HG03378 (cell line): ENCODE results near the gene MAPKAPK5.
"Not testable (repeated sequence)": the region's sequence is repeated elsewhere in the genome, so short reads cannot be mapped to it uniquely, and the experiment has no call there.

ENCODE experiments used
- ATAC-seq: cut with Tn5 transposase; IDR thresholded peaks from one replicate; pipeline ENCODE4 v1.9.1; 2021; ENCODE audit warnings: mild to moderate bottlenecking, moderate library complexity; ENCODE audit not compliant: unreplicated experiment

The MAPKAPK5 gene, protein sequence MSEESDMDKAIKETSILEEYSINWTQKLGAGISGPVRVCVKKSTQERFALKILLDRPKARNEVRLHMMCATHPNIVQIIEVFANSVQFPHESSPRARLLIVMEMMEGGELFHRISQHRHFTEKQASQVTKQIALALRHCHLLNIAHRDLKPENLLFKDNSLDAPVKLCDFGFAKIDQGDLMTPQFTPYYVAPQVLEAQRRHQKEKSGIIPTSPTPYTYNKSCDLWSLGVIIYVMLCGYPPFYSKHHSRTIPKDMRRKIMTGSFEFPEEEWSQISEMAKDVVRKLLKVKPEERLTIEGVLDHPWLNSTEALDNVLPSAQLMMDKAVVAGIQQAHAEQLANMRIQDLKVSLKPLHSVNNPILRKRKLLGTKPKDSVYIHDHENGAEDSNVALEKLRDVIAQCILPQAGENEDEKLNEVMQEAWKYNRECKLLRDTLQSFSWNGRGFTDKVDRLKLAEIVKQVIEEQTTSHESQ

DNA sequence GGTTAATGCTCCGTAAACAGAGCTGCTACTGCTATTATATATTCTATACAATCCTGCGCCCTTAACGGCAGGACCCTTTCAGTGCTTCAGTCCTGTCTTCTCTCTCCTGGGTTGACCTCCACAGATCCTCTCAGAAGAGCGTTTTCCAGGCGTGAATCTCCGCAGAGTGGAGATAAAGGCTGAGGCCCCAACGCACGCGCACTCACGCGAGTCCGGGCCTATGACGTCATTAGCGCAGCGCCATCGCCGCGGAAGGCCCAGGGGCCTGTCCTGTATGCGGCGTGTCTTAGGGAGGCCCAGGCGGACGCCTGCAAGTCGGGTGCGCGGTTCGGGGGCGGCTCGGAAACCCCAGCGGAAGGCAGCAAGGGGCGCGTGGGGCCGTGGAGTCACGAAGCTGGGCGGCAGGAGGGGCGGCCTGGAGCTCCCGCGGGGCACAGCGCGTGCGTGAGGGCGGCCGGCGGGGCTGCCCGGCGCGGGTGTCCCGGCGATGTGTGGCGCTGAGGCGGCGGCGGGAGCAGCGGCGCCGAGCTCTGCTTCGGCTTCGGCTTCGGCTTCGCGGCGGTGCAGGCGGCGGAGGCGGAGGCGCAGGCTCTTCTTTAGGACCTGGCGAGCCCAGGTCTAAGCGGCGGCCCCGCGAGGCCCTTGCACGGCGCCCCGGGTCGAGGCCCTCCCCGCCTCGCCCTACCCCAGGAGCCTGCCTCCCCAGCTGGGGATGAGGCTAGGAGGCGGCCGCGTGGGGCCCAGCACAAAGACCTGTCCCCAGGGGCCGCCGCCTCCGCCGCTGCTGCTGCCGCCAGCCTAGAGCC lies at the start of gene MAPKAPK5:
MAPKAPK5 (plus strand) TSS at position 479 of the 806 bp plus-strand sequence. CDS start 506 bp downstream, outside the sequence.
- peak; percentile 72 for ATAC-seq

DNA sequence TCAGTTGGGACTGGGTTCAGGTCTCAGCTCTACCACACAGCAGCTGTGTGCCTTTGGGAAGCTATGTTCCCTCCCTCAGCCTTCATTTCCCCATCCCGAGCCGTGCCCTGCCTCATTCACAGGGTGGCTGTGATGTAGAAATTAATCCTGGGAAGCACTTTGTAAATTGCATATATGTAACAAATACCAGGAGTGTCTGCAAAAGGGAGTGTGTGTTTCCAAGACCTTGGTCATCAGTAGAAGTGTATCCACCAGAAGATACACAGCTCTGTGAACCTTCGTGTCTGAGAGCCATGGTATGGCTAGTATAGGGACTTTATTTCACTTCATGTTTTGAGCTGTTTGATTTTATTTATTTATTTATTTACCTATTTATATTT lies 49.2 kb upstream of the MAPKAPK5 start:
- no peak for ATAC-seq

DNA sequence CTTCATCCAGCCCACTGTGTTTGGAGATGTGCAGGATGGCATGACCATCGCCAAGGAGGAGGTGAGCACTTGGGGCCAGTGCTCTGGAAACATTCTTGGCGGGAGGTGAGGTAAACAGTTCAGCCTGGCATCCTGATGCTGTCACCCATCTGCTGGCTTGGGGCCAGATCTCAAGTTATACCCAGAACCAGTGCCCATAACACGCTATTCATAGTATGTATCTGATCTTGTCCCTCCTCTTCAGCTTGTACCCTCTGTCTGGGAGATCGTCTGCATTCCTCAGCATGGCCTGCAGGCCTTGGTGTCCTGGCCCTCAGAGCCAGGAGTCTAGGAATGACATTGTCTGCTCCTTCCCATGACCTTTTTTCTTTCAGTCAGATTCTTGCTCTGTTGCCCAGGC lies 43.8 kb upstream of the MAPKAPK5 start:
- ATAC-seq = no peak

DNA sequence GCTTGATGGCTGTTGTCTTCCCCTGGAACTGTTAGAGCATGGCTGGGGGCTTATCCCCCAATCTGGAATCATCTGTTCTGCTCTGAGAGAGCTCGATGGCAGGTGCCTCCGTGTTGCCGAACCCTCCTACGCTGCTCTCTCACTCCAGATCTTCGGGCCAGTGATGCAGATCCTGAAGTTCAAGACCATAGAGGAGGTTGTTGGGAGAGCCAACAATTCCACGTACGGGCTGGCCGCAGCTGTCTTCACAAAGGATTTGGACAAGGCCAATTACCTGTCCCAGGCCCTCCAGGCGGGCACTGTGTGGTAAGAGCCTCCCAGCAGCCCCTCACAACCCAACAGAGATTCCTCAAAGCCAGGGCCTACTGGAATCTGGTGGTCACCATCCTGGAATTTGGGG lies 42.3 kb upstream of the MAPKAPK5 start:
- ATAC-seq = no peak

DNA sequence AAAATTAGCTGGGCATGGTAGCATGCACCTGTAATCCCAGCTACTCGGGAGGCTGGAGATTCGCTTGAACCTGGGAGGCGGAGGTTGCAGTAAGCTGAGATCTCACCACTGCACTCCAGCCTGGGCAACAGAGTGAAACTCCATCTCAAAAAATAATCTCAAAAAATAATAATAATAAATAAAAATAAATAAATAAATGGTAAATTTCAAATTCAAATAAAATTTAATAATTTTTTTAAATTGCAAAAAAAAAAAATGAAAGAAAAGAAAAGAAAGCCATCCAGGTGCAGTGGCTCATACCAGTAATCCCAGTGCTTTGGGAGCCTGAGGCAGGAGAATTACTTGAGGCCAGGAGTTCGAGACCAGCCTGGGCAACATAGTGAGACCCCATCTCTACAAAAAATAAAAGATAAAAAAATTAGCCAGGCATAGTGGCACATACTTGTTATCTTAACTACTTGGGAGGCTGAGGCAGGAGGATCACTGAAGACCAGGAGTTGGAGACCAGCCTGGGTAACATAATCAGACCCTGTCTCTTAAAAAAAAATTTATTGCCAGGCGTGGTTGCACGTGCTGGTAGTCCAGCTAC lies 38.9 kb upstream of the MAPKAPK5 start:
- no peak for ATAC-seq

DNA sequence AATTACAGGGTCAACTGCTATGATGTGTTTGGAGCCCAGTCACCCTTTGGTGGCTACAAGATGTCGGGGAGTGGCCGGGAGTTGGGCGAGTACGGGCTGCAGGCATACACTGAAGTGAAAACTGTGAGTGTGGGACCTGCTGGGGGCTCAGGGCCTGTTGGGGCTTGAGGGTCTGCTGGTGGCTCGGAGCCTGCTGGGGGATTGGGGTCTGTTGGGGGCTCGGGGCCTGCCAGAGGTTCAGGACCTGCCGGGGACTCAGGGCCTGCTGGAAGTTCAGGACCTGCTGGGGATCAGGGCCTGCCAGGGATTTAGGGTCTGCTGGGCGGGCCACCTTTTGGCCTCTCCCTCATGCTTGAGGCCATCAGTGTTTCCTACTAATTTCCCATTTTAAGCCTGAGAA lies 38.2 kb upstream of the MAPKAPK5 start:
- ATAC-seq = no peak

DNA sequence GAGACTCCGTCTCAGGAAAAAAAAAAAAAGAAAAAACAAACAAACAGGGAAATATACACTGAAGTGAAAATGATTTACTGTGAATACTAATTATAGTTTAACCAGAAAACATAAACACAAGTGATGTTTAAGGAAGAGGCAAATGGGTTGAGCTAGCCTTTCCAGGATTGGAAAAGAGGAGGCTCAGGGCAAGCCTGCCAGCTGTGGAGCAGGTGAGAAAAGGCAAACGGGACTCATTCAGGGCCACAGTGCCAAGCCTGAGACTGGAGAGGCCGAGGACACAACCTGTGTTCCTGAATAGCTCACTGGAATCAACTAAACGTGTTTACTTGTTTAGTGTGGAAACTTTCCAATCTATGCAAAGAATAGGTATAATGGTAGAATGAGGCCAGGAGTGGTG lies 35.7 kb upstream of the MAPKAPK5 start:
- no peak for ATAC-seq

DNA sequence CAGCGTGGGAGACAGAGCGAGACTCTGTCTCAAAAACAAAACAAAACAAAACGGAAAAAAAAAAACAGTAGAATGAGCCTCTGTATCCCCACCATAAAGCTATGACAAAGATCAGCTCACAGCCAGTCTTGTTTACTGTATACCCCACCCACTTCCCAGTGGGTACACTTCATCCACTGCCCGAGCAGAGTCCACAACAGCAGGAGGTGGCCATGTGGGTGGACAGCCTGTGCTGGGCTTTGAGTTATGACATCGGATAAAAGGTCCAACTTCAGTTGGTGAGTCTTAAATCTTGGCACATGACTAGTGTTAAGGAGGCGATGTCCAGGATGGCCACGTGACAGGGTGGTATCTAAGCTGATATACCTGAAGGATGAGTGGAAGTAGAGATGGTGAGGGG lies 34.8 kb upstream of the MAPKAPK5 start:
- ATAC-seq = no peak

DNA sequence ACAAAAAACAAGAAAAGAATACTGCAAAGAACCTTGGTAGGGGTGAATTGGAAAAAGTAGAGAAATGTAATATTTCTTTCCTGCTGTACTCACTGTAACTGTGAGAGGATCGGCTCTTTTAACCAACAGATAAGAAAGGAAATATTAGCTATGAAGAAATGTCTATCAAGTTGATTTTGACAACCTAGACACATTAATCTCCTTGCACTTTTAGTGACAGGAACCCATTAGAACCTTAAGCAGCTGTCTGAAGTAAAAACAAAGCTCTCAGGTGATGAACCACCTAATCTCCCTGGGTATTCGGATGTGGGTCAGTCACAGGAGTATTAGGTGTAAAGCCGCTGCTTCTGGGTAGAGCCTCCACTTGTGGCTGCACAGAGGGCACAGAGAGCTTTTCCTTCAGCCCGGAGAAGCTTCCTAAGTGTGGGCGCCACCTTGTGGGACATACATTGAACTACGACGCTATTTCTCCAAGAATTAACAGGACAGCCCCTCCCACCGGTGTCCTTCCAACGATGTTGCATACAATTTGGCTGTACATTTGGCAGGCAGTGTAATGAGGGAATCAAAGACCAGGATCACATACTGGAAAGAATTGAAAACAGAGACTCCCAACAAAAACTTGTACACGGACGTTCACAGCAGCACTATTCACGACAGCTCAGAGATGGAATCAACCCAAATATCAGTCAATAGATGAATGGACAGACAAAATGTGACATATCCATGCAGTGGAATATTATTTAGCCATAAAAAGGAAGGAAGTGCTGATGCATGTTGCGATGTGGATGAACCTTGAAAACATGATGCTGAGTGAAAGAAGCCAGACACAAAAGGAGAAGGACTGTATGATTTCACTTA lies 28.9 kb upstream of the MAPKAPK5 start:
- peak; percentile 51 for ATAC-seq

DNA sequence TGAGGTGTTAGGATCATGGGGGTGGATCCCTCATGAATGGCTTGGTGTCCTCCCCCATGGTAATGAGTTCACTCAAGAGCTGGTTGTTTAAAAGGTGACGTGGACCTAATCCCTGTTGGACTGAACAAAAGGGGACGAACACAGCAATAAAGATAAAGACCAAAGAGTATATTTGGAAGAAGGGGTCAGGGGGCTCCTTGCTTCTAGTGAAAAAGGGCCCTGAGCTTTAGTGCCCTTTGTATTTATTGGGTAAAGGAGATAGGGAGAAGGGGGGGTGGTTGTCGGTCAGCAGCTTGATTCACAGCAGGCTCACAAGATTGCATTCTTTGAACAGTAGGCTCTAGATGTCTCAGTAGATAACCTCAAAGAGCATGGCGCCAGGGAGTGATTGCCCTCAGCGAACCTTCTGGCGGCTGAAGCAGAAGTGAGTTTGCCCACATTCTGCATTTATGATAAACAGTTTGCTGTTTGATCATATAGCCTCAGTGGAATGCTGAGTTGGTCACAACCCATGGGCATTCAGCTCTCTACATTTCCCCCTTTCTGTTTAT lies 25.9 kb upstream of the MAPKAPK5 start:
- no peak for ATAC-seq

DNA sequence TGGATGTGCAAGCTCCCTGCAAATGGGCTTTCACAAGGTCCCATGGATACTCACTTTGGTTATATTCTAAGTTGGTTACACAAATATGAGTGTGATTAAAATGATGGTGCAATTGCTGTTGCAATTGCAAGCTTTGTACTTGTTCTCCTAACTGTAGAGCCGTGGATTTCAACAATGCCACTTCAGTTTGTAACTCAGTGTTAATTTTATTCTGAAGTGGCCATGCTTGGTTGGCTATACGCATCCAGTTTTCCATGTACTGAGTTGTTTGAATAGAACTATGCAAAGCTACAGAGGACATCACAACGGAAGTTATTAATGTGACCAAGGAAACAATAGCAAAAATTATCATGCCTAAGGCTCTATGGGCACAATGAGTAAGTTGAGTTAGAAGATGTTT lies 25.1 kb upstream of the MAPKAPK5 start:
- not testable (repeated sequence) for ATAC-seq

DNA sequence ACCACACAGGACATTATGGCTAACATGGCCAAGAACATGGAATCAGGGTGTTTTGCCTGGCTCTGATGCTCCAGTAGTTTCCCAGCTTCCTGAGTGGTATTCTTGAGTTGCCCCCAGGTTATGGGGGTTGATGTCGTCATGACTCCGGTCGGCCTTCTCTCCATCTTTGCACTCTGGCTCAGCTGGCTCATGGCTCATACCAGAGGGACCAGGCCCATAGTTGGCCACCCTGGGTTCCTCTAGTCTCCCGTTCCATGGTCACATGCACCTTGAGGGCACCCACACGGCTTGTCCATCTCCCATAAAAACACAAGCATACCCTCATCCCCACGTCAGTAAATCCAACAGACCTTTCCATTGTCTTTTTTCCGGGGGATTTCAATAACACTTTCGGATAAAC lies 23.7 kb upstream of the MAPKAPK5 start:
- no peak for ATAC-seq

DNA sequence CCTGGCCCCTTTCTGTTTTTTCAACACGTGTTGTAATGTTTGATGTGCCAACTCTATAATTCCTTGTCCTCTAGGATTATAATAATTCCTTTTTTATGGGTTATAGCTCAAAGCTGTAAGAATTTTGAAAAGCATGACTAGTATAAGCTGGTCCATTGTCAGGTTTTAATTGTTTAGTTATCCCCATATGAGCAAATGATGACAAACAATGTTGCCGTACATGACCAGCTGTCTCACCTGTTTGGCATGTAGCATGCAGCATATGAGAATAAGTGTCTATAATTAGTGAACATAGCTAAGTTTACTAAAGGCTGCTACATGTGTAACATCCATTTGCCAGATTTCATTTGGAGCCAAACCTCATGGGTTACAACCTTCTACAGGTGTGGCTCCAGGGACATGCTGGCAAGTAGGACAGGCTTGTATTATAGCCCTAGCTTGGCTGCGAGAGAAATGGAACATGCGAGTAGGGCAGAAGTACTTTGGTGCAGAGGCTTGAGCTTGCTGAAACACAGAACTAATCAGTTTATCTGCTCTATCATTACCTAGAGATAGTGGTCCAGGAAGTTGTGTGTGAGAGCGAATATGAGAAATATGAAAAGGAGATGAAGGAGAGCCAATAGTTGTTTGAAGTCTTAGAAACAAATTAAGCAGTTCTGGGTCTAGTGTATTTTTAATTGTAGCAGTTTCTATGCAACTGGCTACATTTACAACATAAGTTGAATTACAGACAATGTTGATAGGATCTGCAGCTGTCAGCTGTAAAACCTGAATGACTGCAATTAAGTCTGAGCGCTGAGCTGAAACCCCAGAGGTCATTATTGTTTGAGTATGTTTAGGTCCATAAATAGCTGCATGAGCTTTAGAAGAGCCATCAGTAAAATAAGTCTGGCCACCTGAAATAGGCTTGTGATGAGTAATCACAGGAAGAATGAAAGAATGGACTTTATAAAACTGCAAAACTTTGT lies 22.6 kb upstream of the MAPKAPK5 start:
- no peak for ATAC-seq

DNA sequence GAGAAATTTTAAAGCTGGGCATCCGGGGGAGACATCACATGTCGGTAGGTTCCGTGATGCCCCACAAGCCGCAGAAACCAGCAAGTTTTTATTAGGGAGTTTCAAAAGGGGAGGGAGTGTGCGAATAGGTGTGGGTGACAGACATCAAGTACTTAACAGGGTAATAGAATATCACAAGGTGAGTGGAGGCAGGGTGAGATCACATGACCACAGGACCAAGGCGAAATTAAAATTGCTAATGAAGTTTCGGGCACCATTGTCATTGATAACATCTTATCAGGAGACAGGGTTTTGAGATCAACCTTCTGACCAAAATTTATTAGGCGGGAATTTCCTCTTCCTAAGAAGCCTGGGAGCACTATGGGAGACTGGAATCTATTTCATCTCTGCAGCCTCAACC lies 21.2 kb upstream of the MAPKAPK5 start:
- ATAC-seq = not testable (repeated sequence)

DNA sequence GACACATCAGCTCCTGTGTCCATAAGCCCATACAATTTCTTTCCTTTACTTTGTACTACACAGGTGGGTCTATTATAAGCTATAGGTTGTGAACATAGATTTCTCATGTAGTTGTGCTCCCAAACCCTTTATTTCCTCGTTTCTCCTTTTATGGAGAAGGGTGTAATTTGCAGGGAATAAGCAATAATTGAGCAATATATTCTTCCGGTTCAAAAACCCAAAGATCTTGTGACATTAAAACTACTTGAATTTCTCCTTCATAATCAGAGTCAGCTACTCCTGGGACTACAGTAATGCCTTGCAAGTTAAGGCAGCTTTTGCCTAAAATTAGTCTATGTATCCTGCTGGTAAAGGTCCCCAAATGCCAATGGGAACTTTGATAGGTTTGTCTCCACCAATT lies 19.1 kb upstream of the MAPKAPK5 start:
- no peak for ATAC-seq

DNA sequence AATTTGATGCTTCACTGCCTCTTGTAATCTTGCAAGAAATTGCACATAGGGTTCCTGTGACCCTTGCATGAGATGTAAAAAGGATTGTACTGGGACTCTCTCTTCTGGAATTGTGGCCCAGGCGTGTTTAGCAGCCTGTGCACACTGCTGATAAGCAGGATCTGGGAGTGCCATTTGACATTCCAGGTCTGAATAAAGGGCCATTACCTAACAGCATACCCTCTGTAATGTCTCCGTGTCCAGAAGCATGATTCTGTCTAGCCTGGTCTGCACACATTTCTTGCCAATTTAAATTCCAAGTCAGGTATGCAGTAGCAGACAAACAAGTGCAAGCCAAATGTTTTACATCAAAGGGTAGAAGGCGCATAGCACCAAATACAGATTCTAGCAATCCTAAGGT lies 18.1 kb upstream of the MAPKAPK5 start:
- no peak for ATAC-seq

DNA sequence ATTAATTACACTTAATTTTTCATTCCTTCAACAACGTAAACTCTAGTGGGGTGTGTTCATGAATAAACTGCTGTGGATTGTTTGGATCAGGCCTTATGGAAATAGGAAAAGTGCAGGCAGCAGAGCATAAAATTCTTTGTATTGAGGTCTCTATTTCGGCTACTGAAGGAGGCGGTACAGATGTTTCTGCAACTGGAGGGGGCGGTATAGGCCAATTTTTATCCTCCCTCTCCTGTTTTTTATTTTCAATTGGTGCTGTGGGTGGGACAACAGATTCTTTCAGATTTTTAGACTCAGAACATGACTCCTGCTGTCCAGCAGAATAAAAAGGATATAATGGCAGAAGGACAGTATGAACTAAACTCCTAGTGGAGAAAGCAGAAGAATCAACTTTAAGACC lies 17.7 kb upstream of the MAPKAPK5 start:
- ATAC-seq = not testable (repeated sequence)

DNA sequence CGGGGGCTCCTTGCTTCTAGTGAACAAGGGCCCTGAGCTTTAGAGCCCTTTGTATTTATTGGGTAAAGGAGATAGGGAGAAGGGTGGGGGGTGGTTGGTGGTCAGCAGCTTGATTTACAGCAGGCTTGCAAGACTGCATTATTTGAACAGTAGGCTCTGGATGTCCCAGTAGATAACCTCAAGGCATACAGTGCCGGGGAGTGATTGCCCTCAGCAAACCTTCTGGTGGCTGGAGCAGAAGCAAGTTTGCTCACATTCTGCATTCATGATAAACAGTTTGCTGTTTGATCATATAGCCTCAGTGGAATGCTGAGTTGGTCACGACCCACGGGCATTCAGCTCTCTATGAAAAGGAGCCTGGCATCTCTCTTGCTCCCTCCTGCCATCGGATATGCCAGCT lies 16.5 kb upstream of the MAPKAPK5 start:
- ATAC-seq = no peak

DNA sequence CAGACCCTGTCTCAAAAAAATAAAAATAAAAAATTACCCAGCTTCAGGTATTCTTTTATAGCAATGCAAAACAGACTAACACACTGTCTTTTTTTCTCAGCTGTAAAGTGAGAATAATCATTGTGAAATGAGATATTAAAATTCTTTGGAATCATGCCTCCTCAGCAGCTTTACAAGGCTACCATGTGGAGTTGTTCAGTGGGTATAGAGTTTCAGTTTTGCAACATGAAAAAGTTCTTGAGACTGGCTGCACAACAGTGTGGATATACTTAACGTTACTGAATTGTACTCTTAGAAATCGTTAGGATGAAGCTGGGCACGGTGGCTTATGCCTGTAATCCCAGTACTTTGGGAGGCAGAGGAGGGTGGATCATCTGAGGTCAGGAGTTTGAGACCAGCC lies 15.7 kb upstream of the MAPKAPK5 start:
- no peak for ATAC-seq
